Body of pancreas (tissue), 4 donors: ENCODE results near the gene ANKRD12.

Experiments
- CTCF ChIP-seq, 7 experiments: fragments of 450-650 bp in 4 of 7; fragments of 200-600 bp in 3 of 7; sonication (generic) in 3 of 7; IDR thresholded peaks; one replicate each; pipeline ENCODE4 v1.5.1; 2016 to 2019; ENCODE audit warnings: antibody characterized with exemption in 7 of 7
- POLR2A ChIP-seq, 3 donors: fragments of 450-650 bp; IDR thresholded peaks; one replicate each; pipeline ENCODE4 v1.6.1; 2016; ENCODE audit warnings: antibody characterized with exemption in 3 of 3, mild to moderate bottlenecking in 2 of 3

GRCh38 chr18:9150121-9150520 is 13.5 kb downstream of the ANKRD12 start:
- TF ChIP-seq CTCF (IDR thresholded peaks at IDR 0.05) (no peak), POLR2A (IDR thresholded peaks at IDR 0.05) (no peak)
